T-helper 2 cell treated with Interferon-gamma antibody and Interleukin-4, amounts not matched to agents 100 ng/mL and 5 ng/mL, for 36 hours (primary cell): ENCODE measurements around the gene DNAH11. TPM values are rescaled to one million over a fixed set of nuclear protein-coding genes. Genes with fewer than 3 reads are reported as not detected.
"Not testable (repeated sequence)": the region's sequence is repeated elsewhere in the genome, so short reads cannot be mapped to it uniquely, and the experiment has no call there.

Source experiments
- intact Hi-C: fragments of 100-400 bp; cut with micrococcal nuclease; formaldehyde crosslinking; loops from one replicate; pipeline ENCODE4 v1.15.1; 2023
- total RNA-seq: library from RNA; stranded (reverse); gene quantifications from 2 replicates; pipeline ENCODE4 v1.2.3, GENCODE V29; 2022

DNAH11 gene
- total RNA-seq, 1 donor from 2014 or later = 1.2 TPM

GRCh38 chr7:21771266-21771665 lies 228.4 kb downstream of the DNAH11 start:
- intact Hi-C loops = no loop called here

GRCh38 chr7:21771906-21772610 lies 229.2 kb downstream of the DNAH11 start:
- intact Hi-C loops = no loop called here

- intact Hi-C loops = no loop called here
These were observed 230.5 kb downstream of the DNAH11 start for GRCh38 chr7:21773326-21773725.

- intact Hi-C loops = no loop called here
These were observed 235.1 kb downstream of the DNAH11 start for GRCh38 chr7:21777921-21778320.

GRCh38 chr7:21778953-21779352 lies 236.1 kb downstream of the DNAH11 start:
- intact Hi-C loops = no loop called here

GRCh38 chr7:21782996-21783395 lies 240.2 kb downstream of the DNAH11 start:
- intact Hi-C loops = no loop called here

DNA sequence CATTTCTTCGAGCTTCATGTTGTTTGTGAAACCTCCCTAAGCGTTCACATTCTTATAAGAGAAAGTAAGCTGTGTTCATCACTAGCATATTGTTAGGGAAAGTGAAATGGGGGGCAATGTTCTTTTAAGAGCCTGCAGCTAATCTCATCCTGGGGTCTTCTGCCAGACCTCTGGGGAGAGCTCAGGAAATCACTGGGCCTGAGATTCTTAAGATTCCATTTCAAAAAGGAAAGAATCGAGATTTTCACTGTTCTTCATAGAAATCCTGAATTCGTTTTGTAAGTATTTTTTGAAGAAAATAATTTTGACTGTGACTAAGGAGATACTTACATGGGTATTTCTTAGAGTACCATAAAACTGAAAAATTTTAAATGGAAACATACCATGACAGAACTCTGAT lies 242.2 kb downstream of the DNAH11 start:
- intact Hi-C loops = no loop called here

DNA sequence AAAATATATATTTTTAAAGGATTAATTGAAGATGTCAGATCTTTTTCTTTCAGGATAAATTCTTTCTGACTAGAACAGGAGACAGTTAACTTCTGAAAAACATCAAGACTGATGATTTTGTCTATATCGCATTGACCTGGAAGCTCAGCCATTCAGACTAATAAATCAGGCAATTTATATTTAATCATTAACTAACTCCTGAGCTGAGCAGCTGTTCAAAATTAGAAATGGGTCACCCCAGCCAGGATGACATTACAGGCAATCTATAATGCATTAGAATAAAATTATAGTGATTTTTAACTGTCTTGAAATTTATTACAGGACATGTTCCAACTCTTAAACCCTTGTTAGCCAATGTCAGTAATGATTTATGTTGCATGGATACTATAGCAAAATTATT lies 263.0 kb downstream of the DNAH11 start:
- intact Hi-C loops = no loop called here

- intact Hi-C loops = no loop called here
These were observed 263.5 kb downstream of the DNAH11 start for GRCh38 chr7:21806388-21806787.

GRCh38 chr7:21819048-21819447 lies 276.2 kb downstream of the DNAH11 start:
- intact Hi-C loops = no loop called here

- intact Hi-C loops = no loop called here
These were observed 286.0 kb downstream of the DNAH11 start for GRCh38 chr7:21828841-21829240.

GRCh38 chr7:21829731-21830130 lies 286.9 kb downstream of the DNAH11 start:
- intact Hi-C loops = no loop called here

- intact Hi-C loops = no loop called here
These were observed 301.9 kb downstream of the DNAH11 start for GRCh38 chr7:21844742-21845141.

DNA sequence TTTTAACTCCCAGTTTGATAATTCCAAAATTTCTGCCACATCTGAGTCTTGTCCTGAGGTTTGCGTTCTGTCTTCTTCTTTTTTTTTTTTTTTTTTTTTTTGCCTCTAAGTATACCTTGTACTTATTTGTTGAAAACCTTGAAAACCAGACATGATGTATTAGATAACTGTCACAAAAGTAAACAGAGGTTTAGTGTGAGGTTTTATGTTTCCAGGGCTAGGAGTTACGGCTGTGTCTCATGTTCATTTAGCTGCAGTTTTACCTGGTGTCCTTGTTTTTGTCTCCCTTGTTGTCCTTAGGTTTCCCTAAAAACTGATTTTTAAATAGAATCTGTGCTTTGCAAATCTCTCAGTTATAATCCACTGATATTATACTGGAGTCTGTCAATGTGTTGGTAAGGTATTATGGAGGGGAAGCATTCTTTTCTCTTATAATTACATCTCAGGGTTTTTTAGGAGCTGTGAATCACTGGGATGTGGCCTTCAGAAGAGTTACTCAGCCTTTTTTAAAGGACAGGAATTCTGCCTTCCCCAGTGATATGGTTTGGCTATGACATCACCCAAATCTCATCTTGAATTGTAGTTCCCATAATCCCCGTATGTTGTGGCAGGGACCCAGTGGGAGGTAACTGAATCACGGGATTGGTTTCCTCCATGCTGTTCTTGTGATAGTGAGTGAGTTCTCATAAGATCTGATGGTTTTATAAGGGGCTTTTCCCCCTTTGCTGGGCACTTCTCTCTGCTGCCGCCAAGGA lies 307.9 kb downstream of the DNAH11 start:
- intact Hi-C loops = loop anchor here (2.0 kb wide), 1 partner anchor 46 kb away; no protein-coding TSS in a partner anchor

- intact Hi-C loops = loop anchor here (2.0 kb wide), 1 partner anchor 45 kb away; no protein-coding TSS in a partner anchor
These were observed 308.7 kb downstream of the DNAH11 start for GRCh38 chr7:21851559-21851967.

- intact Hi-C loops = not testable (repeated sequence)
These were observed 322.9 kb downstream of the DNAH11 start for GRCh38 chr7:21865631-21866204.

DNA sequence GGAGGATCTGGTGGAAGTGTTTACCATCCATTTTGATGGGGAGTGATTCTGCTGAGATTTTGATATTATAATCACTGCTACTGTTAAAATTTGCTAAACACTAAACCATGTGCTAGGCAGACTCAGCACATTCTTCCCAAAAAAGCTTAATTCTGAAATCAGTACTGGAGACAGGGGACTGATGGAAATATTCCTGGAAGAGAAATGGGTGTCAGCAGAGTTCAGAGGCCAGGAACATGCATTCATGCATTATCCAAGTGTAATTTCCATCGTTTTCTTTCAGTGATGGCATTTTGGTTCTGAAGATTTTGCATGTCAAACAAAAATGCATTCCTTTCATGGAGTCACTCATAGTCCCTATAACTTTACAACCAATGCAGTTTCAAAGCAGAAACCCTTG lies 323.9 kb downstream of the DNAH11 start:
- intact Hi-C loops = no loop called here

DNA sequence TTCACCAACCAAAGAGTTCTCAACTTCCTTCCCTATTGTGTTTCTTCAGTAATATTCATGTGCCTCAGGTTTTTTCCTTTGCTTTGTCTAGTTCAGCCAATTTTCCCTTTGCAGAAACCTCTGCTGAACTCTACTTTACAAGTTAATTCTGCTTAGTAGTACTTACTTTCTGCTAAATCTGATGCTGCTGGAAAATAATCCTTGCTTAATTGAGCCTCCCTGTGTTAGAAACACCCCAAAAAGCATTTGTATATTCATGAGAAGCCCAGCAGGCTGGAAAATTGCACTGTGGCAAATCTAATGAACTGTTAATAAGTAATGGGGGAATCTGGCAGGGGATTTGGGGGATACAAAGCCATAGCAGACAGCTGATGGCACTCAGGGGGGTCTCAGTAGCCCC lies 324.4 kb downstream of the DNAH11 start:
- intact Hi-C loops = no loop called here

DNA sequence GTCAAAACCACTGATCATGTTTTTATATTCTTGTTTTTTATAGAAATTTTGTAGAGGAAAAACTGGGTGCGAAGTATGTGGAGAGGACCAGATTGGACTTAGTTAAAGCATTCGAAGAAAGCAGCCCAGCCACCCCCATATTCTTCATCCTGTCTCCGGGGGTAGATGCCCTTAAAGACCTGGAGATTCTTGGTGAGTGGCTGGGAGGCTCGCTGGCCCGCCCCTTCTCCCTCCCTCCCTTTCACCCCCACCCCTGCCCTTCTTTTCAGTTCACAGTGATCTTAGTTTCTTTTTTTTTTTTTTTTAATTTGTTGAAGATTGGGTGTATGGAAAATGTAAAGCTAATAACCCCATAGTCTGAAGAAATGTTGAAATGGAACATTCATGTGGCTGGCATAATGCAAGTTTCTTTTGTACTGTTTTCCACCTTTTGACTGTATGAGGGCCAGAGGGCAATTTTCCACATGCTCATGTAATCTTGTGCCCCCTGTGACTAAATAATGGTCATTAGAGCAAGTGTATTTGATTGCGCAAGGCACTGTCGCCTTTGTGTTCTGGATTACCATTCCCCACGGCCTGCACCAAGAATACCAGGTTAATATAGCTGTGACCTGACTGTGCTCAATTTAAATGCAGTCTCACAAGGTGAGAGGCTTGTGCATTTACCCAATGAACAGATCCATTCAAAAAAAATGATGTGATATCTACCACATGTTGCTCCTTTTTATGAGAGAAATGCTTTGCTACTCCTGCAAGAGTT lies 325.2 kb downstream of the DNAH11 start:
- intact Hi-C loops = no loop called here

DNA sequence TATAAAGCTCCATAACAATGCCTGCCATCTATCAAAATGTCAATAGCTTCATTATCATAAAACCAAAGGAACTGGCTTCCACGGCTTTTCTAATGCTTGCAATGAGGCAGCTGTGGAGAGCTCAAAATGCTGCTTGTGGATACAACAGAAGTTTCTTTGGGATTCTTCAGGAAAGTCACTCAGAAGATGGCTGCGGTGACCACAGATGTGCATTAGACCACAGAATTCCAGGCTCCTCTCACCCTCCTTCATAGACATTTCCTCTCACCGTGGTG lies 325.7 kb downstream of the DNAH11 start:
- intact Hi-C loops = no loop called here

GRCh38 chr7:21869785-21870402 lies 327.1 kb downstream of the DNAH11 start:
- intact Hi-C loops = no loop called here
